Heart left ventricle (tissue), 13 donors: Measurements from ENCODE around the gene PCNT.

ENCODE experiments used
- POLR2A ChIP-seq, 2 donors: fragments of 450-650 bp; IDR thresholded peaks; one replicate each; pipeline ENCODE4 v1.6.1; 2017; ENCODE audit warnings: antibody characterized with exemption in 2 of 2, mild to moderate bottlenecking in 2 of 2, moderate library complexity in 2 of 2
- TF ChIP-seq, protein P1 (sequence below), 12 donors: fragments of 200-600 bp; sonication (generic) in 4 of 12; IDR thresholded peaks; one replicate each; pipeline versions ENCODE4 v1.5.0 to v1.8.0; 2018 to 2022; ENCODE audit warnings: antibody characterized with exemption in 12 of 12, mild to moderate bottlenecking in 5 of 12
- donor health status: ischemic (EF 13 %, LVEDD 7.1; RV severe dilation, severe dysfunction).
- donor health status: DM: no; HTN: yes; CAD: no.
- donor health status: DM: no; HTN: no; CAD: no.
- donor health status: ischemic (EF 25% LVEDD 6.9; RV normal size, moderate dysfunction).
- donor health status: ischemic (EF 25% LVEDD 5.7; RV mildly dilated, moderate dysfunction).
- donor health status: ischemic (EF 35%, LVEDD 5.7; RV mildly dilated, moderate dysfunction).
- donor health status: nonischemic (EF 11% LVEDD 7.7; RV severe dilation, severe dysfunction).
- donor health status: DM: yes; HTN: yes; CAD: no.
- donor health status: PGD.
- donor health status: ischemic (EF 29% LVEDD 5.4; RV normal size, mild dysfunction).
- donor health status: nonischemic (EF 23%, LVEDD 6.1; RV moderate dilation, normal function).

DNA sequence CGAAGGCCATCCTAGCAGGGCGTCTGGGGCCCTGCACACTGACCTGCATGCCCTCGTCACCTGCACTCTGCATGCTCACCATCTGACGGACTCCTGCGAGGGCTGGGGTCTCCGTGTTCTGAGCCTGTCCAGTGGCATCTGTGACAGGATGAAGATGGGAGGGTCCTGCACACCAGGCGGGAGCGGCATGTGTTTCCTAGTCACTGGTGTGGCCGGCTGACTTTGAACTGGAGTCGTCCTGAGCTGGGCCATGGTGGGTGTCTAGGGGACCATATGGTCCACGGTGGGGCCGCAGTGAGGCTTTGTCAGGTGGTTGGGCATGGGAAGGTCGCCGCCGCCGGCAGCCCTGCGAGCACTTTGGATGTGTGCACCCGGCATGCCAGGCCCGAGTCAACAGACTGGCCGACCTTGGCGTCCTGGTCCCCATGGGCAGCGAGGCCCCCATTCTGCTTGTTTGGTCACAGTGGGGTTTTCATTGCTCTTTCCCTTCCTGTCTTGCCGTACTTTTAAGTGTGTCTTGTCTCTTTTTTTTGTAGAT, 118.1 kb downstream of the PCNT start:
- TF ChIP-seq, protein P1, sequence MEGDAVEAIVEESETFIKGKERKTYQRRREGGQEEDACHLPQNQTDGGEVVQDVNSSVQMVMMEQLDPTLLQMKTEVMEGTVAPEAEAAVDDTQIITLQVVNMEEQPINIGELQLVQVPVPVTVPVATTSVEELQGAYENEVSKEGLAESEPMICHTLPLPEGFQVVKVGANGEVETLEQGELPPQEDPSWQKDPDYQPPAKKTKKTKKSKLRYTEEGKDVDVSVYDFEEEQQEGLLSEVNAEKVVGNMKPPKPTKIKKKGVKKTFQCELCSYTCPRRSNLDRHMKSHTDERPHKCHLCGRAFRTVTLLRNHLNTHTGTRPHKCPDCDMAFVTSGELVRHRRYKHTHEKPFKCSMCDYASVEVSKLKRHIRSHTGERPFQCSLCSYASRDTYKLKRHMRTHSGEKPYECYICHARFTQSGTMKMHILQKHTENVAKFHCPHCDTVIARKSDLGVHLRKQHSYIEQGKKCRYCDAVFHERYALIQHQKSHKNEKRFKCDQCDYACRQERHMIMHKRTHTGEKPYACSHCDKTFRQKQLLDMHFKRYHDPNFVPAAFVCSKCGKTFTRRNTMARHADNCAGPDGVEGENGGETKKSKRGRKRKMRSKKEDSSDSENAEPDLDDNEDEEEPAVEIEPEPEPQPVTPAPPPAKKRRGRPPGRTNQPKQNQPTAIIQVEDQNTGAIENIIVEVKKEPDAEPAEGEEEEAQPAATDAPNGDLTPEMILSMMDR (IDR thresholded peaks at IDR 0.05), result no peak
- TF ChIP-seq POLR2A (IDR thresholded peaks at IDR 0.05), result no peak
